HL-60 (cell line): ENCODE data around the gene KRTAP12-2.

Source experiments
- CTCF ChIP-seq: IDR thresholded peaks from one replicate; pipeline ENCODE4 v1.5.1; 2011; ENCODE audit warnings: low read length, control low read depth, inconsistent platforms; ENCODE audit not compliant: insufficient read depth
- GABPA ChIP-seq: IDR thresholded peaks from 2 replicates; pipeline ENCODE4 v1.6.1; 2012; ENCODE audit warnings: low read depth
- POLR2AphosphoS5 ChIP-seq: IDR thresholded peaks from 2 replicates; pipeline ENCODE4 v1.6.1; 2012; ENCODE audit warnings: low read depth
- REST ChIP-seq: IDR thresholded peaks from 2 replicates; pipeline ENCODE4 v1.6.1; 2012; ENCODE audit warnings: low read depth; ENCODE audit not compliant: insufficient replicate concordance

- TF ChIP-seq CTCF (no peak), POLR2AphosphoS5 (no peak), REST (no peak), GABPA (no peak)
Observed at GRCh38 chr21:44643741-44644310, 22.9 kb downstream of the KRTAP12-2 start.
